ENCODE results near the gene COMT. TPM values are rescaled to one million over a fixed set of nuclear protein-coding genes. Genes with fewer than 3 reads are reported as not detected.

Gene COMT
- total RNA-seq, 1 experiment from 2014 or later: 109 TPM

DNA sequence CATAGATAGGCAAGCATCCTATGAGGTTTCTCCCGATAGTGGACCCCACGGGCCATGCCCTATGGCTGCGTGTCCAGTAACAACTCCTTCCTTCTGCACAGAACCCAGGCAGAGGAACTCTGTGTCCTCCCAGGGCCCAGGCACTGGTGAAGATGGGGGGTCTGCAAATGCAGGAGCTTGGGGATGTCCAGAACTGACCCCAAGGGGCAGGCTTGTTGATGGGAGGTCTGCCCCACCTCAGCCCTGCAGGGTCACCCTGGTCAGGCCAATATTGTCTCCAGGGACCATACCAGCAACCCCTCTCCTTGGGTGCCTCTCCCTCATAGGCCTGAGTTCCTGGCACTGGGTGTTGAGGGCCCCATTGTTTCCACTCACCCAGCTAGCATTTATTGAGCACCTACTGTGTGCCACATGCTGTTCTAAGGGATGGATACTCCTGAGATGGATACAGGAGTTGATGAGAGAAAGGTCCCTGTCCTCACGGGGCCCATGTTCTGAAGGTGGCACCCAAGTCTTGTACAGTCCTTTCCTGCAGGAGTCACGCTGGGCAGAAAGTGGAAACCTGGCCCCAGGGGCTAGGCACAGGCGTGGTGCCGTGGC lies 26.4 kb downstream of the COMT start (continued):
- TF ChIP-seq ZNF274 (IDR thresholded peaks at IDR 0.05; ENCODE audit: low read depth, low read length) (no peak), YY1 (IDR thresholded peaks at IDR 0.05; ENCODE audit: extremely low read depth, insufficient replicate concordance, low read depth, low read length) (no peak), ZFX (IDR thresholded peaks at IDR 0.05) (no peak), POLR2AphosphoS5 (IDR thresholded peaks at IDR 0.05; ENCODE audit: low read depth, low read length) (no peak), SP1 (IDR thresholded peaks at IDR 0.05; ENCODE audit: low read depth) (no peak), RAD21 (IDR thresholded peaks at IDR 0.05; ENCODE audit: low read depth) (no peak)
- TF ChIP-seq, protein P1, sequence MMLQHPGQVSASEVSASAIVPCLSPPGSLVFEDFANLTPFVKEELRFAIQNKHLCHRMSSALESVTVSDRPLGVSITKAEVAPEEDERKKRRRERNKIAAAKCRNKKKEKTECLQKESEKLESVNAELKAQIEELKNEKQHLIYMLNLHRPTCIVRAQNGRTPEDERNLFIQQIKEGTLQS (IDR thresholded peaks at IDR 0.05): no peak

DNA sequence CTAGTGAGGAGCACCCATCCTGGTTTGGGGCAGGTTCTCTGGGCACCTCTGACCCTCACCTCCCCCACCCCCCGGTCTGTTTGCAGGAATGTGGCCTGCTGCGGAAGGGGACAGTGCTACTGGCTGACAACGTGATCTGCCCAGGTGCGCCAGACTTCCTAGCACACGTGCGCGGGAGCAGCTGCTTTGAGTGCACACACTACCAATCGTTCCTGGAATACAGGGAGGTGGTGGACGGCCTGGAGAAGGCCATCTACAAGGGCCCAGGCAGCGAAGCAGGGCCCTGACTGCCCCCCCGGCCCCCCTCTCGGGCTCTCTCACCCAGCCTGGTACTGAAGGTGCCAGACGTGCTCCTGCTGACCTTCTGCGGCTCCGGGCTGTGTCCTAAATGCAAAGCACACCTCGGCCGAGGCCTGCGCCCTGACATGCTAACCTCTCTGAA lies 26.9 kb downstream of the COMT start:
- intact Hi-C loops (cut with micrococcal nuclease): loop anchor here (10.0 kb wide), 1 partner anchor 146 kb away; the partner anchor contains the start of genes RANBP1 and TRMT2A
- no peak overlapping the region for H3K27ac ChIP-seq (ENCODE audit: low read depth, low read length)
- no peaks in the 10 kb centered on the region for H3K9me3 ChIP-seq (ENCODE audit: control insufficient read depth in 1 of 2, insufficient read depth in 1 of 2, low read depth in 1 of 2, low read length in 2 of 2)
- no peak overlapping the region for H3K9ac ChIP-seq (ENCODE audit: low read length)
- no peak for TF ChIP-seq EZH2phosphoT487 (IDR thresholded peaks at IDR 0.05; ENCODE audit: borderline replicate concordance)
- no peak for TF ChIP-seq ZNF274 (IDR thresholded peaks at IDR 0.05; ENCODE audit: low read depth, low read length)
- no peak; the same call in 1 of the 2 replicates for TF ChIP-seq POLR2AphosphoS5 (IDR thresholded peaks at IDR 0.05; ENCODE audit: low read depth, low read length)
- TF ChIP-seq ELF1 (IDR thresholded peaks at IDR 0.05; ENCODE audit: borderline replicate concordance, low read depth): no peak
- TF ChIP-seq RAD21 (IDR thresholded peaks at IDR 0.05; ENCODE audit: low read depth): no peak
- no peak for TF ChIP-seq SIN3A (IDR thresholded peaks at IDR 0.05; ENCODE audit: low read depth)
- TF ChIP-seq, protein P2, sequence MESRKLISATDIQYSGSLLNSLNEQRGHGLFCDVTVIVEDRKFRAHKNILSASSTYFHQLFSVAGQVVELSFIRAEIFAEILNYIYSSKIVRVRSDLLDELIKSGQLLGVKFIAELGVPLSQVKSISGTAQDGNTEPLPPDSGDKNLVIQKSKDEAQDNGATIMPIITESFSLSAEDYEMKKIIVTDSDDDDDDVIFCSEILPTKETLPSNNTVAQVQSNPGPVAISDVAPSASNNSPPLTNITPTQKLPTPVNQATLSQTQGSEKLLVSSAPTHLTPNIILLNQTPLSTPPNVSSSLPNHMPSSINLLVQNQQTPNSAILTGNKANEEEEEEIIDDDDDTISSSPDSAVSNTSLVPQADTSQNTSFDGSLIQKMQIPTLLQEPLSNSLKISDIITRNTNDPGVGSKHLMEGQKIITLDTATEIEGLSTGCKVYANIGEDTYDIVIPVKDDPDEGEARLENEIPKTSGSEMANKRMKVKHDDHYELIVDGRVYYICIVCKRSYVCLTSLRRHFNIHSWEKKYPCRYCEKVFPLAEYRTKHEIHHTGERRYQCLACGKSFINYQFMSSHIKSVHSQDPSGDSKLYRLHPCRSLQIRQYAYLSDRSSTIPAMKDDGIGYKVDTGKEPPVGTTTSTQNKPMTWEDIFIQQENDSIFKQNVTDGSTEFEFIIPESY (IDR thresholded peaks at IDR 0.05; ENCODE audit: extremely low read depth, insufficient replicate concordance, low read length): no peak
- TF ChIP-seq, protein P3, sequence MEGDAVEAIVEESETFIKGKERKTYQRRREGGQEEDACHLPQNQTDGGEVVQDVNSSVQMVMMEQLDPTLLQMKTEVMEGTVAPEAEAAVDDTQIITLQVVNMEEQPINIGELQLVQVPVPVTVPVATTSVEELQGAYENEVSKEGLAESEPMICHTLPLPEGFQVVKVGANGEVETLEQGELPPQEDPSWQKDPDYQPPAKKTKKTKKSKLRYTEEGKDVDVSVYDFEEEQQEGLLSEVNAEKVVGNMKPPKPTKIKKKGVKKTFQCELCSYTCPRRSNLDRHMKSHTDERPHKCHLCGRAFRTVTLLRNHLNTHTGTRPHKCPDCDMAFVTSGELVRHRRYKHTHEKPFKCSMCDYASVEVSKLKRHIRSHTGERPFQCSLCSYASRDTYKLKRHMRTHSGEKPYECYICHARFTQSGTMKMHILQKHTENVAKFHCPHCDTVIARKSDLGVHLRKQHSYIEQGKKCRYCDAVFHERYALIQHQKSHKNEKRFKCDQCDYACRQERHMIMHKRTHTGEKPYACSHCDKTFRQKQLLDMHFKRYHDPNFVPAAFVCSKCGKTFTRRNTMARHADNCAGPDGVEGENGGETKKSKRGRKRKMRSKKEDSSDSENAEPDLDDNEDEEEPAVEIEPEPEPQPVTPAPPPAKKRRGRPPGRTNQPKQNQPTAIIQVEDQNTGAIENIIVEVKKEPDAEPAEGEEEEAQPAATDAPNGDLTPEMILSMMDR (IDR thresholded peaks at IDR 0.05 in 2 of 3, conservative IDR thresholded peaks at IDR 0.05 in 1 of 3; ENCODE audit: borderline replicate concordance in 1 of 3, insufficient read depth in 1 of 3, low read depth in 2 of 3, low read length in 2 of 3): no peak
- TF ChIP-seq, protein P4, sequence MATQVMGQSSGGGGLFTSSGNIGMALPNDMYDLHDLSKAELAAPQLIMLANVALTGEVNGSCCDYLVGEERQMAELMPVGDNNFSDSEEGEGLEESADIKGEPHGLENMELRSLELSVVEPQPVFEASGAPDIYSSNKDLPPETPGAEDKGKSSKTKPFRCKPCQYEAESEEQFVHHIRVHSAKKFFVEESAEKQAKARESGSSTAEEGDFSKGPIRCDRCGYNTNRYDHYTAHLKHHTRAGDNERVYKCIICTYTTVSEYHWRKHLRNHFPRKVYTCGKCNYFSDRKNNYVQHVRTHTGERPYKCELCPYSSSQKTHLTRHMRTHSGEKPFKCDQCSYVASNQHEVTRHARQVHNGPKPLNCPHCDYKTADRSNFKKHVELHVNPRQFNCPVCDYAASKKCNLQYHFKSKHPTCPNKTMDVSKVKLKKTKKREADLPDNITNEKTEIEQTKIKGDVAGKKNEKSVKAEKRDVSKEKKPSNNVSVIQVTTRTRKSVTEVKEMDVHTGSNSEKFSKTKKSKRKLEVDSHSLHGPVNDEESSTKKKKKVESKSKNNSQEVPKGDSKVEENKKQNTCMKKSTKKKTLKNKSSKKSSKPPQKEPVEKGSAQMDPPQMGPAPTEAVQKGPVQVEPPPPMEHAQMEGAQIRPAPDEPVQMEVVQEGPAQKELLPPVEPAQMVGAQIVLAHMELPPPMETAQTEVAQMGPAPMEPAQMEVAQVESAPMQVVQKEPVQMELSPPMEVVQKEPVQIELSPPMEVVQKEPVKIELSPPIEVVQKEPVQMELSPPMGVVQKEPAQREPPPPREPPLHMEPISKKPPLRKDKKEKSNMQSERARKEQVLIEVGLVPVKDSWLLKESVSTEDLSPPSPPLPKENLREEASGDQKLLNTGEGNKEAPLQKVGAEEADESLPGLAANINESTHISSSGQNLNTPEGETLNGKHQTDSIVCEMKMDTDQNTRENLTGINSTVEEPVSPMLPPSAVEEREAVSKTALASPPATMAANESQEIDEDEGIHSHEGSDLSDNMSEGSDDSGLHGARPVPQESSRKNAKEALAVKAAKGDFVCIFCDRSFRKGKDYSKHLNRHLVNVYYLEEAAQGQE (IDR thresholded peaks at IDR 0.05; ENCODE audit: low read depth): no peak
- no peak for TF ChIP-seq EGR1 (IDR thresholded peaks at IDR 0.05; ENCODE audit: low read depth)
- no peak for TF ChIP-seq CBX3 (IDR thresholded peaks at IDR 0.05; ENCODE audit: low read depth)
- DNase-seq (ENCODE audit: low read depth, low spot score) (no peak), ATAC-seq (no peak)
- no peak overlapping the region for H3K4me3 ChIP-seq (replicated peaks in 1 of 2; ENCODE audit: low read depth in 1 of 2, low read length in 2 of 2)
- H2AFZ ChIP-seq (ENCODE audit: low read depth, low read length, poor library complexity, severe bottlenecking): no peak overlapping the region
- peaks cover 9 to 20% of the 10 kb centered on the region in 2 experiments for H3K4me1 ChIP-seq (ENCODE audit: control insufficient read depth in 1 of 2, insufficient read depth in 2 of 2, low read length in 2 of 2)
- ChIA-PET CTCF (no interaction called here), RAD21 (ENCODE audit: low non-redundant PET in 1 of 2, low total read pairs in 2 of 2, uncharacterized antibody in 2 of 2, unreplicated experiment in 2 of 2) (no interaction called here), POLR2A (no interaction called here)
- no peak overlapping the region for H3K4me2 ChIP-seq (ENCODE audit: low read length)
- no peaks in the 10 kb centered on the region for H3K27me3 ChIP-seq (ENCODE audit: insufficient read depth, low read length)
- no peaks in the 10 kb centered on the region for H4K20me1 ChIP-seq (ENCODE audit: insufficient read depth)
- no peaks in the 10 kb centered on the region for H3K79me2 ChIP-seq (ENCODE audit: insufficient read depth, low read length)
- peaks cover 12 to 24% of the 10 kb centered on the region in 2 experiments; a peak in 3 of 4 replicates for H3K36me3 ChIP-seq (ENCODE audit: control insufficient read depth in 1 of 2, insufficient read depth in 2 of 2, low read length in 2 of 2)
- BruUV-seq (replicated peaks): no TSS peak
- no peaks in the 10 kb centered on the region for H3K9me2 ChIP-seq (ENCODE audit: insufficient read depth)
